ENCODE results near the gene MBD3L2B. TPM values are rescaled to one million over a fixed set of nuclear protein-coding genes. Genes with fewer than 3 reads are reported as not detected.
"Not testable (repeated sequence)": the region's sequence is repeated elsewhere in the genome, so short reads cannot be mapped to it uniquely, and the experiment has no call there.

The MBD3L2B gene
- total and polyA plus RNA-seq, 4 donors, result not detected

- ATAC-seq (ENCODE audit: low FRiP score); H3K27ac ChIP-seq (ENCODE audit: low read depth in 1 of 2, low read length in 2 of 2); H3K36me3 ChIP-seq (ENCODE audit: control insufficient read depth in 1 of 2, insufficient read depth in 2 of 2, low read length in 1 of 2); H3K9me3 ChIP-seq (ENCODE audit: control insufficient read depth, low read length); H3K27me3 ChIP-seq (ENCODE audit: control insufficient read depth in 1 of 2, insufficient read depth in 2 of 2, low read length in 1 of 2); H3K4me1 ChIP-seq (ENCODE audit: control insufficient read depth in 1 of 2, insufficient read depth in 2 of 2, low read length in 2 of 2); intact Hi-C loops (cut with DNase I); H3K4me3 ChIP-seq (ENCODE audit: low read length in 2 of 2); DNase-seq: not testable (repeated sequence)
- 70 to 76% methylated on average over 1 of the region's 2 CpGs for WGBS, 2 donors
Observed at GRCh38 chr19:7059977-7060376, 38.7 kb upstream of the MBD3L2B start.

DNA sequence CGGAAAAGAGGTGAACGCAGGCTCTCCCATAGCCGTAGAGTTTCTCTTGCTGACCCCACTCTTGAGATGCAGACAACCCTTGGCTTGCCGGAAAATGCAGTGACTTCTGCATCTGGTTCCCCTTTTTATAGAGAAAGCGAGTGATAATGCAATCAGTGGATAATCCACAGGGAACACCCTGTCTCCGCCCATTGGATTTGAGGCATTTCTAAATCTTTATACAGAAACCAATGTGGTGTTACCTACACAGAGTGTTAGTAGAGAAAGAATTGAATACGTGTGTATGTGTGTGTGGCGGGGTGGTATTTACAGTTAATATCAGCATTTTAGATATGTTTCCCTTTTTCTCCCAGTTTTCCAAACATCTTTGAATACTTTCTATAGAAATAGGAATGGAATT, 37.3 kb upstream of the MBD3L2B start, which contains the start of gene MBD3L3:
Gene MBD3L3, minus strand, starts transcription at position 101 of the 400 bp plus-strand sequence. Its CDS starts 71 bp downstream, at position 30.
- H3K27me3 ChIP-seq (ENCODE audit: control insufficient read depth in 1 of 2, insufficient read depth in 2 of 2, low read length in 1 of 2); H3K27ac ChIP-seq (ENCODE audit: low read depth in 1 of 2, low read length in 2 of 2); H3K36me3 ChIP-seq (ENCODE audit: control insufficient read depth in 1 of 2, insufficient read depth in 2 of 2, low read length in 1 of 2); ATAC-seq (ENCODE audit: low FRiP score); H3K4me1 ChIP-seq (ENCODE audit: control insufficient read depth in 1 of 2, insufficient read depth in 2 of 2, low read length in 2 of 2); DNase-seq; intact Hi-C loops (cut with DNase I); H3K9me3 ChIP-seq (ENCODE audit: control insufficient read depth, low read length); H3K4me3 ChIP-seq (ENCODE audit: low read length in 2 of 2): not testable (repeated sequence)
- WGBS, 2 donors, result no CpG with 5 or more reads among the region's 8 CpGs

GRCh38 chr19:7056371-7056770, 35.1 kb upstream of the MBD3L2B start:
- 77 to 81% methylated on average over 8 of the region's 16 CpGs for WGBS, 2 donors
- DNase-seq; H3K27ac ChIP-seq (ENCODE audit: low read depth in 1 of 2, low read length in 2 of 2); H3K36me3 ChIP-seq (ENCODE audit: control insufficient read depth in 1 of 2, insufficient read depth in 2 of 2, low read length in 1 of 2); H3K4me1 ChIP-seq (ENCODE audit: control insufficient read depth in 1 of 2, insufficient read depth in 2 of 2, low read length in 2 of 2); ATAC-seq (ENCODE audit: low FRiP score); H3K4me3 ChIP-seq (ENCODE audit: low read length in 2 of 2); intact Hi-C loops (cut with DNase I); H3K27me3 ChIP-seq (ENCODE audit: control insufficient read depth in 1 of 2, insufficient read depth in 2 of 2, low read length in 1 of 2); H3K9me3 ChIP-seq (ENCODE audit: control insufficient read depth, low read length): not testable (repeated sequence)

- H3K4me3 ChIP-seq (ENCODE audit: low read length in 2 of 2); ATAC-seq (ENCODE audit: low FRiP score): not testable (repeated sequence)
- 89 to 92% methylated on average over 12 of the region's 14 CpGs for WGBS, 2 donors
Observed at GRCh38 chr19:7055679-7056078, 34.4 kb upstream of the MBD3L2B start.

DNA sequence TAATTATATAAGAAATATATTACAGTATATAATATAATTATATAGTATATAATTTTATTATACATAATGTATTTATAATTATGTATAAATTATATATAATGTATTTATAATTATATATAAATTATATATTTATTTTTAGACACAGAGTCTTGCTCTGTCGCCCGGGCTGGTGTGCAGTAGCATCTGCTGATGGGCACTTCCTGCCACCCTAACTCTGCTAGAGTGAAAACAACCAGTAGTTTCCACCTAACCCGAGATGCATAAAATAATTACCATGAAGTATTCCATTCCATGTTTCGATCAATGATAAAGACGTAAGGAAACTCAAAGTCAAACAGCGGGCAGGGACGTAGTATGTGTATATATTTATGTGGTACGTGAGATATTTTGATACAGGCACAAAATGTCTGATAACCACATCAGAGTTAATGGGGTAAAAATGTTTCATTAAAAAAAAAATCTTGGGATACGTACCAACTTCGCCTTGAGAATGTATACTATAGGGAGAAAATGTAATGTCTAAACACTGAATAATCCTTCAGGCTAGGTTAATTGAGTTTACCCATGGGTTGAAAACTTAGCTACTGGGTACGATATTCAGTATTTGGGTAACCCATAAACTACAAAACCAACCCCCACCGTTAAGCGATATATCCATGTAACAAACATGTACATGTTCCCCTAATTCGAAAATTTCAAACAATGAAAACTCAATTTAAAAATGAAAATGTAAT, 33.6 kb upstream of the MBD3L2B start:
- H3K4me3 ChIP-seq (ENCODE audit: low read length in 2 of 2); DNase-seq; H3K27ac ChIP-seq (ENCODE audit: low read depth in 1 of 2, low read length in 2 of 2); H3K9me3 ChIP-seq (ENCODE audit: control insufficient read depth, low read length); H3K27me3 ChIP-seq (ENCODE audit: control insufficient read depth in 1 of 2, insufficient read depth in 2 of 2, low read length in 1 of 2); H3K4me1 ChIP-seq (ENCODE audit: control insufficient read depth in 1 of 2, insufficient read depth in 2 of 2, low read length in 2 of 2); H3K36me3 ChIP-seq (ENCODE audit: control insufficient read depth in 1 of 2, insufficient read depth in 2 of 2, low read length in 1 of 2); intact Hi-C loops (cut with DNase I); ATAC-seq (ENCODE audit: low FRiP score): not testable (repeated sequence)
- 96% methylated on average over 8 to 12 of the region's 14 CpGs for WGBS, 2 donors

More at GRCh38 chr19:7055679-7056078, 34.4 kb upstream of the MBD3L2B start:
- H3K27ac ChIP-seq (ENCODE audit: low read depth in 1 of 2, low read length in 2 of 2); H3K36me3 ChIP-seq (ENCODE audit: control insufficient read depth in 1 of 2, insufficient read depth in 2 of 2, low read length in 1 of 2); H3K4me1 ChIP-seq (ENCODE audit: control insufficient read depth in 1 of 2, insufficient read depth in 2 of 2, low read length in 2 of 2); DNase-seq; H3K27me3 ChIP-seq (ENCODE audit: control insufficient read depth in 1 of 2, insufficient read depth in 2 of 2, low read length in 1 of 2); intact Hi-C loops (cut with DNase I); H3K9me3 ChIP-seq (ENCODE audit: control insufficient read depth, low read length): not testable (repeated sequence)

- H3K9me3 ChIP-seq (ENCODE audit: control insufficient read depth, low read length); H3K4me1 ChIP-seq (ENCODE audit: control insufficient read depth in 1 of 2, insufficient read depth in 2 of 2, low read length in 2 of 2); H3K27me3 ChIP-seq (ENCODE audit: control insufficient read depth in 1 of 2, insufficient read depth in 2 of 2, low read length in 1 of 2); H3K27ac ChIP-seq (ENCODE audit: low read depth in 1 of 2, low read length in 2 of 2); H3K36me3 ChIP-seq (ENCODE audit: control insufficient read depth in 1 of 2, insufficient read depth in 2 of 2, low read length in 1 of 2); ATAC-seq (ENCODE audit: low FRiP score); intact Hi-C loops (cut with DNase I); DNase-seq; H3K4me3 ChIP-seq (ENCODE audit: low read length in 2 of 2): not testable (repeated sequence)
- WGBS, 2 donors, result 90 to 91% methylated on average over 7 of the region's 7 CpGs
Observed at GRCh38 chr19:7052896-7053295, 31.7 kb upstream of the MBD3L2B start.

DNA sequence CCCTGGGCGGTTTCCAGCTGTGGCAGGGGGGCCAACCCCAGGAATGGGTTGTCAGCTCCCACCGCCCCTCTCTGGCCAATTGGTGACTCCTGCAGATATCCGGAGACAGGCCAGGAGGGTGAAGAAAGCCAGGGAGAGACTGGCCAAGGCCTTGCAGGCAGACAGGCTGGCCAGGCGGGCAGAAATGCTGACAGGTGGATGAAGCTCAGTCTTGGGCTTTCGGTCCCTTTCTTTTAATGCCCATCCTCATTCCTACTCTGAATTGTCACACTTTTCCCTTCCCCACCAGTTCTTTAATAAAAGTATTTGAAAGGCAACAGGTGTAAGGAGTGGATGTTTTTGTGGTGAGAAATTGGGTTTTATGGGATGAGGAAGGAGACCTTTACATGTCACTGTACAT, 30.2 kb upstream of the MBD3L2B start:
- ATAC-seq (ENCODE audit: low FRiP score); H3K4me3 ChIP-seq (ENCODE audit: low read length in 2 of 2); H3K4me1 ChIP-seq (ENCODE audit: control insufficient read depth in 1 of 2, insufficient read depth in 2 of 2, low read length in 2 of 2); H3K27ac ChIP-seq (ENCODE audit: low read depth in 1 of 2, low read length in 2 of 2); intact Hi-C loops (cut with DNase I); H3K9me3 ChIP-seq (ENCODE audit: control insufficient read depth, low read length); DNase-seq; H3K36me3 ChIP-seq (ENCODE audit: control insufficient read depth in 1 of 2, insufficient read depth in 2 of 2, low read length in 1 of 2); H3K27me3 ChIP-seq (ENCODE audit: control insufficient read depth in 1 of 2, insufficient read depth in 2 of 2, low read length in 1 of 2): not testable (repeated sequence)
- 80 to 96% methylated on average over 2 to 3 of the region's 5 CpGs for WGBS, 2 donors

DNA sequence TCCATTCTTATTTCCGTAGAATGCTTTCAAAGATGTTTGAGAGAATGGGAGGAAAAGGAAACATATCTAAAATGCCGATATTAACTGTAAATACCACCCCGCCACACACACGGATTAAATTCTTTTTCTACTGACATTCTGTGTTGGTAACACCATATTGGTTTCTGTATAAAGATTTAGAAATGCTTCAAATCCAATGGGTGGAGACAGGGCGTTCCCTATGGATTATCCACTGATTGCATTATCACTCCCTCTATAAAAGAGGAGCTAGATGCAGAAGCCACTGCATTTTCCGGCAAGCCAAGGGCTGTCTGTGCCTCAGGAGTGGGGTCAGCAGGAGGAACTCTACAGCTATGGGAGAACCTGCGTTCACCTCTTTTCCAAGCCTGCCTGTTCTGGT, 27.8 kb upstream of the MBD3L2B start, which contains the start of gene MBD3L2:
Gene MBD3L2, plus strand, starts transcription at position 301 of the 400 bp plus-strand sequence. Its CDS starts 53 bp downstream, at position 354.
- DNase-seq; H3K4me3 ChIP-seq (ENCODE audit: low read length in 2 of 2); ATAC-seq (ENCODE audit: low FRiP score); intact Hi-C loops (cut with DNase I); H3K9me3 ChIP-seq (ENCODE audit: control insufficient read depth, low read length); H3K36me3 ChIP-seq (ENCODE audit: control insufficient read depth in 1 of 2, insufficient read depth in 2 of 2, low read length in 1 of 2); H3K27me3 ChIP-seq (ENCODE audit: control insufficient read depth in 1 of 2, insufficient read depth in 2 of 2, low read length in 1 of 2); H3K27ac ChIP-seq (ENCODE audit: low read depth in 1 of 2, low read length in 2 of 2); H3K4me1 ChIP-seq (ENCODE audit: control insufficient read depth in 1 of 2, insufficient read depth in 2 of 2, low read length in 2 of 2): not testable (repeated sequence)
- no CpG with 5 or more reads among the region's 7 CpGs for WGBS, 2 donors

DNA sequence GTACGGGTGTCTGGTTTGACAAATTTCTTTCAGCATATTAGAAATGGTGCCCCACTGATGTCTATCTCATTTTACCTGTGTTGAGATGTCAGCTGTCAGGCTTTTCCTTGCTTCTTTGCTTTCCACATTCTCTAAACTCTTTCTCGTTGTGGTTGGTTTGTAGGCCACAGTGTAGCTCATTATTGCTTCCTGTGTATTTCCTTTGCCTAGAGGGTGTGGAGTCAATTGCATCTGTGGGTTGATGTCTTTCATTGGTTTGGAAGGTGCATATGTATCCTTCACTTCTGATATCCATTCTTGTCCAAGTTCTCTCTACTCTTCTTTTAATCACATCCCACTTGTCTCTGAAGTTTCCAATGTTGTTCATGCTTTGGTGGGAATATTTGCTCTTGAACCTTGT, 20.3 kb upstream of the MBD3L2B start:
- WGBS, 2 donors, result no CpG with 5 or more reads among the region's 2 CpGs
- intact Hi-C loops (cut with DNase I), result not testable (repeated sequence)

More for the DNA sequence above, 20.3 kb upstream of the MBD3L2B start:
- not testable (repeated sequence) for H3K9me3 ChIP-seq (ENCODE audit: control insufficient read depth, low read length); DNase-seq; H3K27ac ChIP-seq (ENCODE audit: low read depth in 1 of 2, low read length in 2 of 2); H3K27me3 ChIP-seq (ENCODE audit: control insufficient read depth in 1 of 2, insufficient read depth in 2 of 2, low read length in 1 of 2); H3K4me3 ChIP-seq (ENCODE audit: low read length in 2 of 2); H3K36me3 ChIP-seq (ENCODE audit: control insufficient read depth in 1 of 2, insufficient read depth in 2 of 2, low read length in 1 of 2); H3K4me1 ChIP-seq (ENCODE audit: control insufficient read depth in 1 of 2, insufficient read depth in 2 of 2, low read length in 2 of 2); ATAC-seq (ENCODE audit: low FRiP score)
